GM18951 (cell line): Measurements from ENCODE around the gene MLLT1.

Source experiments
- POLR2A ChIP-seq: IDR thresholded peaks from 4 replicates; pipeline ENCODE4 v1.6.1; 2011; ENCODE audit warnings: mild to moderate bottlenecking; ENCODE audit not compliant: insufficient read length, insufficient read depth; ENCODE audit errors: extremely low read depth
- in situ Hi-C: fragments of 300-500 bp; cut with MboI; formaldehyde crosslinking; loops from one replicate; pipeline ENCODE4 v1.12.0; 2022; ENCODE audit warnings: low sequenced_read_pairs, mixed read lengths, inconsistent platforms; ENCODE audit not compliant: unreplicated experiment

Gene MLLT1

DNA sequence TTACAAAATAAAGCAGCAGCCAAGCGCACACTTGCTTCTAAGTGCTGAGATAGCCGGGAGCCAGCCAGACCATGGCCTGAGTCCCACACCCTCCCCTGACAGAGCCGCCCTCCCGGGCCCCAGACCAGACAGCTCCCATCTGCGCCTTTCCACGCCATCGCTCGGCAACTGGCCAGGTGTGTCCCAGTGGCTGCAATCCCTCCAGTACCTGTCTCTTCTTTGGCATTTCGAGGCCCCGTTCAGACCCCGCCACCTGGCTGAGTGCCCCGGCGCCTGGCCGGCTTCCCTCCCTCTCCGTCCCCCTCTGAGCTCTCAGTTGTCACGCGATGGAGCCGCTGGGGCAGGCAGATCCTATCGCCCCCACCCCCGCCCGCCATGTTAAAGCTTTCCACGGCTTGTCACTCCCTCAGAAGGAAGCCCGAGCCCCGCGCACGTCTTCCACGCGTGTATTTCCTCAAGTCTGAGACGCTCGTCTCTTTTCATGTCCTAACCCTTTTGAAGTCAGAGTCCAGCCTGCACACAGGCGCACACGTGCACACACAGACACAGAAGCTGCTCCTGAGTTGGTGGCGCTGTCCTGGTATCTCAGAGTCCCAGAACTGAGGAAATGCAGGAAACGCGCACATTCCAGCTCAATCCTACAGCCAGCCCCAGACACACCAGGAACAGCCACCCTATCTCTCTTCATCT lies 7.9 kb downstream of the MLLT1 start:
- no peak for TF ChIP-seq POLR2A
- in situ Hi-C loops = no loop called here

DNA sequence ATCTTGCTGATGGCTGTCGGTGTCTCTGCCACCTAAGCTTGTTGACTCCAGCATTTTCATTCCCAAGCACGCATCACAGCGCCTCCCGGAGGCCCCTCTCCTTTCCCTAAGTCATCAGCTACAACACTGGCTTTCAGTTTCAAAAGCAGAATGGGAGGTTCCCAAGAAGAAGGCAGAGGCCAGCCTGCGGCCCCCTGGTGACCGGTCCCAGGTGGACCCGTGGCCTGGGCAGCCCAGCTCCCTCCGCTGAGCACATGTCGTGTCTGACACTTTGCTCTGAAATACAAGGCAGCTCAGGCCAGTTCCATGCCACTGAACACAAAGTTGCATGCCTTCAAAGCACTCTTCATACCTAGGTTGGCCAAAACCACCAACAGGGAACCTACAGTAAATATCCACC lies 8.5 kb downstream of the MLLT1 start:
- no peak for TF ChIP-seq POLR2A
- in situ Hi-C loops = no loop called here

DNA sequence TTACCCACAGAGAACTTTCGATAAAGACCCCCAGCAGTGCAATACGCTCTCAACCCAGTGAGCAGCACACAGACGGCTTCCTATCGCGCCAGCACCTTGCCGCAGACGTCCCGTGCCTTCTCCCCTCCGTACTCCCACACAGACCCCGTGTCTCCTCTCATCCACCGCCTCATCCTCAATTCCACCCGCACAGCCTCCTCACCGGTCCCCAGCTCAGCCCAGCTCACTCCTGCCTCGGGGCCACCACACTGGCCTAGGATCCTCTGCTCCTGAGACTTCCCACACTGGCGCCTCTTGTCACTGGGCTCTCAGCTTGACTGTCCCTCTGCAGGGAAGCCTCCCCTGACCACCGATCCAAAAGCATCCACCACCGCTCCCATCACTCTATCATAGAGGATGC lies 9.0 kb downstream of the MLLT1 start:
- no peak for TF ChIP-seq POLR2A
- in situ Hi-C loops = no loop called here

DNA sequence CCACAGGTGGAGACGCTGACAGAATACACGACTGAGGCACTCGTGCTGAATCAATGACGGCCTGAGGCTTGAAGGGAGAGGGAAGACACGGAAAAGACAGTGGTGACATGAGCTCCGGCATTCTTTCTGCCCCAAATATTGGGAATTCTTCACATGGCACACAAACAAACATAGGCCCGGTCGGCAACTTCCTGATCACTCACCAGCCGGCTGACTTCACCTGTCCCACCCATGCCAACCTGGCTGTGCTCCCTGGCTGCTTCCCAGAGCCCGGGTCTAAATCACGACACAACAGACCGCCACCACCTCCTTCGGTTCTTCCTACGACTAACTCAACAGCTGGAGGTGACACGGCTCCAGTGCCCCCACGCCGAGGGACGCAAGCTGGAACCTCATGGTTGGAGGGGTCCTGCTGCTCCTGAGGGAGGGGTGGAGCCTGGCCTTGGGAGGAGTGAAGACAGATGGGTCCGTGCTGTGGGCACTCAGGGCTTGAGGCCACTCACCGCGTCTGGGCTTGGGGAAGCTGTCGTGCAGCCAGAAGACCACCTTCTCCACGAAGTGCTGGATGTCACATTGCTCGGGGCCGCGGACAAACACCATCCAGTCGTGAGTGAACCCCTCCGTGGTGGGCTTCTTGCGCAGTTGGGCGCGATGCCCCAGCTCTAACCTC lies 9.6 kb downstream of the MLLT1 start:
- no peak for TF ChIP-seq POLR2A
- in situ Hi-C loops = no loop called here

DNA sequence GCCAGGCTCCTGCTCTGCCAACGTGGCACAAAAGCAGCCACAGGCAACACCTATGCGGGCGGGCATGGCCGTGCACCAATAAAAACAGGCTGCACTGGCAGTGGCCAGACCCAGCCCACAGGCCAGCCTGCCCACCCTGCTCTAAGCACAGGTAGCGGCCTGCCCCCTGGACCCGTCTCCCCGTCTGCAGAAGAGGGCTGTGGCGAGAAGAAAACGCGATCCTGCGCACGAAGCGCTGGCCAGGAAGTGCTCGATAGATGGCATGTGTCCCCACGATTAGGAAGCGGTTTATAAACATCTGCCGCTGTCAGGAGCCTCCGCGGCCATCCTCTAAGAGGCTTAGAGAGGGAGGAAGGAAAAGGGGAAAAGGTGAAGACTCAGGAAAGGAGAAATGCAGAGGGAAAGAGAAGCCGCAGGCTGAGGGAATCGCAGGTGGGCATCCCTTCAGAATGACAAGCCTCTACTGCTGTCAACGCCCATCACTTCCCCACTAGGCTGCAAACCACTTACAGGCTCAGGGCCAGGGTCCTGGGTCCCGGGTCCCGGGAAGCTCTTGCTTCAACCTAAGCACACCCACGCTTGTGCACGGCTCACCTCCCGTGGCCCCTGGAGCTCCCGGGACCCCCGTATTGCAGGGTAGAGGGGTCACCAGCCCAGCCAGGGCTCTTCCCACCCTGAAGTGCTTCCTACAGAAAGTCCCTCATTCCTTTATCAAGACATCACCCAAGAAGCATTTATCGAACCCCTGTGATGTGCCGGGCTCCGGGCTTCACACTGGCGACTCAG lies 10.5 kb downstream of the MLLT1 start:
- TF ChIP-seq POLR2A = no peak
- in situ Hi-C loops = no loop called here

DNA sequence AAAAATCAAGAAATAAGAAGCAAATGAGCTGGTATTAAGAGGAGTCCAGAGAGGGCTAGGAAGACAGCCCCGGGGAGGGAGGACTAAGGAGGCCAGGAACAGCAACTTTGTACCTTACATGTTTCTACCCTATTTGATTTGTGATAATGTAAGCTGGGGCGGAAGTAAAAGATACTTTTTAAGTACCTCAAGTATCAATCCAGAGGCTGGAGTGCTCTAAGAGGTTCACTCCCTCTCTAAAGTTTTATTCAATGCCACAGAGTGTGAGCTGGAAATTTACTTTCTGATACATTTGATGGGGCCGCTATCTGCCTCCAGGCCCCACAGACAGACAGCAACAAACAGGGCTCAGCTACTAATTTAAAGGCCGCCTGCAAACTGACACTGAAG lies 11.4 kb downstream of the MLLT1 start:
- TF ChIP-seq POLR2A = no peak
- in situ Hi-C loops = no loop called here

DNA sequence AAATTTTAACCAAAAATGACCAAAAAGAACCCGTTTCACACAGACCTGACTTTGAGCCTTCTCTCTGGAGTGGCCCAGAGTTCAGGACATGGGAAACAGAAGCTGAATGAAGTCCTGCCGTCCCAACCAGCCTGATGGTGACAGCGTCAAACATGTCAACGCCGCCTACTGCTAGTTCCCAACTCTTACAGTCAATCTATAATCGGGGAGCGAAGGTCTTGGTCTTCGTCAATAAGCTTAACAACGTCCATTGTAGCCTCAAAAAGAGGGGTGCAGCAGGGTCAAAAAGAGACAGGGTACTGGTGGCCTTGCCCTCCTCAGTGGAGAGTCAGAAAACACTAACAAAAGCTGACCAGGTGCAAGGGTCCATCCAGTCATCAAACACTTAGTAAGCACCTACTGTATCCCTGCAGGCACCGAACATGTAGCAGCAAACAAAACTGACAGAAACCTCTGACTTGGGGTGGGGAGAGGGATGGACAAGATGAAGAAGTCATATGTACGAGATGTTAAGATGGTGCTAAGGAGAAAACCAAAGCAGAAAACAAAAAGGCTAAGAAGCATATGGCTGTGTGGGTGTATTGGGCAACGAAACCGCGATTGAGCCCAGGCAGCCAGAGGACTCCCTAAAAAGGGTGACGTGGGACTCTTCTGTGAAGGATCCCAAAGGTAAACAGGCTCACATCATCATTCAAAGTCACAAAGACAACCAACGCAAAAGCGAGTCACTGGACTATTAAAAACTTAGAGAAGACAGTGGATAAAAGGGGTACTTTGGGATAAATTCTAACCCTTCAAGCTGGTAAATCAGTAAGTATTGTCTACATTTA lies 12.0 kb downstream of the MLLT1 start:
- TF ChIP-seq POLR2A = no peak
- in situ Hi-C loops = no loop called here

DNA sequence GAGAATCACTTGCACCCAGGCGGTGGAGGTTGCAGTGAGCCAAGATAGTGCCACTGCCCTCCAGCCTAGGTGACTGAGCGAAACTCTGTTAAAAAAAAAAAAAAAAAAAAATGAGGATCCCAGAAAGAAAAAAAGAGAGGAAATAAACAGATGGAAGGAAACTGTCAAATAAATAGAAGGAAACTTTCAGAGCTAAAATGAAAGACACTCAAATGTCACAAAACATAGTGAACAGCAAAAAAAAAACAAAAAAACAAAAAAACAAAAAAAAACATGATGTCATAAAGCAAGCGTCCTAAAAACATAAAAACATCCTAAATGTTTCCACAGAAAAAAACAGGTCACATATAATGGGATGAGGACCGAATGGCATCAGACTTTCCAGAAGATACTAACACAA lies 15.0 kb downstream of the MLLT1 start:
- no peak for TF ChIP-seq POLR2A

DNA sequence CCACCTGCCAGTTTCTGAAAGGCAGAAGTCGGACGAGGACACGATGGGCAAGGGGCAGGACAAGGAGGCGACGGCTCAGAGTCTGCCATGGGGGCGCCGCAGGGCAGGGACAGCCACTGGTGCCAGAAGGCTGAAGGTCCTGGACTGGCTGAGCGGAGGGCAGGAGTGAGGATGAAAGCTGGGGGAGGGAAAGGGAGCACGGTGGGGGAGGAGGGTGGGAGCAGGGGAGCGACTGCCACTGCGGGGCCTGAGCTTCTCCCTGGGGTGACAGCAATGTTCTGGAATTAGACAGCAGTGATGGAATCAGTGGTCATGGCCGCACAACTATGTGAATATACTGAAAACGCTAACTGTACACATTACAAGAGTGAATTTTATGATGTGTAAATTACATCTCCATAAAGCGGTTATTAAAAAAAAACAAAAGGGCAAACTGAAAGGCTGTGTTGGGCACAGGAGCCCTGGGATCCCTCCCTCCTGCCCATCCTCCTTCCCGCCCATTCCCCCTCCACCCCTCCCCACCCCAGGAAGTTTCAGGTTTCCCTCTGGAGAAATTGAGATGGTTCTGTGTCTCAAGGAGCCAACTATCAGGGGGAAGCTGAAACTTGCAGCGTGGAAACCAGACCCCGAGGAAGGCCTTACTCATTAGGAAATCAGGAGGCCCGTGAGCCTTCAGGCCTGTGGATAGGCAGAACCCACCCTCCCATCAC lies 15.9 kb downstream of the MLLT1 start:
- in situ Hi-C loops = no loop called here
- no peak for TF ChIP-seq POLR2A

More for the DNA sequence above, 15.0 kb downstream of the MLLT1 start:
- in situ Hi-C loops = no loop called here

DNA sequence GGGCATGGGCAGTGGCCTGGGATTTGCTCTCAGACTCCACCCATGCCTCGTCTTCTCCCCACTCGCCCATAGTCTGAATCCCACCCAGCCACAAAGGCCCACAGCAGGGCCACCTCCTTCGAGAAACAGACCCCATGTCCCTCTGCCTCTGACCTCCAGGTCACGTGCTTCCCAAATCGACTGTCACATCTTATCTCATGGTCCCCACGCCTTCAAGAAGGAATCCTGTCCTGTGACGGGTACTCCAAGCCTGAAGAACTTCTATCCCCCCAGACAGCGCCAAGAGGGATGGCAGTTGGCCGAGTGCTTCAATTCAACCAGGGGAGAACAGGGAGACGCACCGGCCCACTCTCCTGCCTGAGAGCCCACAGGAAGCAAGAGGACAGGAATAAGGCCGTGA lies 16.5 kb downstream of the MLLT1 start:
- in situ Hi-C loops = no loop called here
- no peak for TF ChIP-seq POLR2A

DNA sequence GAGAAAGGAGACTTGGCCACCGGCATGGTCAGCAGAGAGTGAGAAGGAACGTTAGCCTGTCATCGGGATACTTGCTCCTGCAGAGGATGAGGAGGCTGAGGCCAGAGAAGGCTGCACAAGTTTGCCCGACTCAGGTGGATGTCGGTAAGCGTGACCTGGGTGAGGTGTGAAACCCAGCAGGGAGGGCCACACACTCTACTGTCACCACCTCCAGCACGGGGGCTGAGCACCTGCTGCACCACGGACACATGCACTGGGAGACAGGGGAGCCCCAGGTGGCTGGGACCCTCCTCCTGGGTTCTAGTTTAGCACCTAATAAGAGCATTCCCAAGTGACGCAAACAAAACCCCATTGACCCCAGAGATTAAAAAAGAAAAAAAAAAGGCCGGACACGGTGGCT lies 17.3 kb downstream of the MLLT1 start:
- no peak for TF ChIP-seq POLR2A
- in situ Hi-C loops = no loop called here

DNA sequence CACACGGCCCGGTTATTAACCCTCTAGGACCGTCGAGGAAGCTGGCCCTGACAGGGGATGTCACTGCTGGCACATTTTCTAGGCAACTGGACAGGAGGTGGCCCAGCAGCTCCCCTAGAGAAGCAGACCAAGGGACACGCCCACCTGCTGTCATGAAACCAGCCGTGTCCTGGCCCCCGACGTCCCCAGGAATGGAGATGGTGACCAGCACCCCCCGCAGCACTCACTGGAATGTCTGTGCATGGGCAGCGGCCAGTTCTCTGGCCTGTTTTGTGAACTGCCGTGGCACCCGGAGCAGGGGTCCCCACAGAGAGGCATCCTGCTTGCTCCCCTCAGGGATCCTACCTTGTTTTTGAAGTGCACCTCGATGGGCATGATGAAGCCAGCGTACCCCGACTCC lies 17.9 kb downstream of the MLLT1 start:
- in situ Hi-C loops = no loop called here
- no peak for TF ChIP-seq POLR2A
